Measurements from ENCODE around the gene SLC3A2.

Gene SLC3A2

DNA sequence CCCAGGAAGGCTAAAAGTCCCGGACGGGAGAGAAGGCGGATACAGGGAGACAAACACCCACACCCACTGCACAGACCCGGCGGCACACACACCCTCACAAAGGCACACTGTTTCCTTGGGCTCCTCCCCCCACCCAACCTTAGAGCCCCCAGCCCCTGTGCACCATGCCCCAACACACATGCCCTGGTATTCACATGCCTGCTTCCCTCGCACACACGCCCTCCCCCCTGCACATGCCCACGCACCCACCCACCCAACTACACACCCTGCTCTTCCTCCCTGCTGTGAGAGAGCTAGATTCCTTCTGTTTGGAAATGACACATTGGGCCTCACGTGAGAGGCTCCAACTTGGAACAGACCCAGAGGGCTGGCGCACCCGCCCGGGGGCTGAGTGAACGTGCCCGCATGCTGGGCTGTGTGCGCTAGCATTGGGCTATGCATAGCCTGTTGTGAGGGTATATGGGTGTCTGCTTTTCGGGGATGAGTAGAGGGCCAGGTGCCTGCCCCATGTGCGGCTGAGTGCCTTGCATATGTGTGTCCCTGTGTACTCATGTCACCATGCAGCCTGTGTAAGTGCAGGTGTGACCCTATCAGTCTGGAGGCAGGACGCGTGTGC lies 41.0 kb downstream of the SLC3A2 start:
- Histone ChIP-seq H3K4me2 (ENCODE audit: low read length) (no peak overlapping the region), H3K79me2 (no peaks in the 10 kb centered on the region), H3K9ac (no peak overlapping the region), H2AFZ (peak overlapping the region; percentile 72), H3K27me3 (ENCODE audit: control insufficient read depth, insufficient read depth, low read length) (no peaks in the 10 kb centered on the region), H3K4me1 (peaks cover 5% of the 10 kb centered on the region), H3K27ac (peak overlapping the region; percentile 15), H3K36me3 (ENCODE audit: control insufficient read depth, insufficient read depth, low read length) (no peaks in the 10 kb centered on the region), H3K4me3 (ENCODE audit: low read depth, low read length) (no peak overlapping the region), H3K9me3 (ENCODE audit: control insufficient read depth, low read length) (no peaks in the 10 kb centered on the region)
- TF ChIP-seq CTCF (IDR thresholded peaks at IDR 0.05), result no peak

DNA sequence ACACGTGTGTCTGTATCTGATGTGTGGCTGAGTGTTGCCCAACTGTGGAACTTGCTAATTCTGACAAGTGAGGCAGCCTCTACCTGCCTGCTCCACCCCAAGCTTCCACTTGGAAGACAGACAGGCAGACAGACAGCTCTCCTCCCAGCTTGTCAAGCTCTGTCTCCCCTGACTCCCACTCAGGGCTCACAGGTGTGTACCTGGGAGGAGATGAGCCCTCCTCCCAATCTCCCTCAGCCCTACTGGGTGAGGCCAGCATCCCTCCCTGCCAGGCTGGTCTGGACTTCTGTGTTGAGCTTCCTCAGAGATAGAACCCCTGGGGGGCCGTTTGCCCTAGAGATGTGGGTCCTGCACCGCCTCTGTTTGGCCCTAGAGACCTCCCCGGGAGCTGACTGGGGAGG lies 41.5 kb downstream of the SLC3A2 start:
- H3K4me3 ChIP-seq (ENCODE audit: low read depth, low read length), result no peak overlapping the region
- H3K9ac ChIP-seq, result no peak overlapping the region
- no peaks in the 10 kb centered on the region for H3K79me2 ChIP-seq
- H3K36me3 ChIP-seq (ENCODE audit: control insufficient read depth, insufficient read depth, low read length), result no peaks in the 10 kb centered on the region
- no peak overlapping the region for H2AFZ ChIP-seq
- no peak for TF ChIP-seq CTCF (IDR thresholded peaks at IDR 0.05)
- H3K4me1 ChIP-seq, result peaks cover 5% of the 10 kb centered on the region
- H3K9me3 ChIP-seq (ENCODE audit: control insufficient read depth, low read length), result no peaks in the 10 kb centered on the region
- peak overlapping the region; percentile 15 for H3K27ac ChIP-seq
- H3K27me3 ChIP-seq (ENCODE audit: control insufficient read depth, insufficient read depth, low read length), result no peaks in the 10 kb centered on the region
- no peak overlapping the region for H3K4me2 ChIP-seq (ENCODE audit: low read length)

- Histone ChIP-seq H3K4me3 (ENCODE audit: low read depth, low read length) (no peak overlapping the region), H2AFZ (no peak overlapping the region), H3K9ac (no peak overlapping the region), H3K36me3 (ENCODE audit: control insufficient read depth, insufficient read depth, low read length) (no peaks in the 10 kb centered on the region), H3K4me1 (peaks cover 5% of the 10 kb centered on the region), H3K27me3 (ENCODE audit: control insufficient read depth, insufficient read depth, low read length) (no peaks in the 10 kb centered on the region), H3K79me2 (no peaks in the 10 kb centered on the region), H3K27ac (no peak overlapping the region), H3K9me3 (ENCODE audit: control insufficient read depth, low read length) (no peaks in the 10 kb centered on the region), H3K4me2 (ENCODE audit: low read length) (no peak overlapping the region)
- TF ChIP-seq CTCF (IDR thresholded peaks at IDR 0.05), result no peak
Measured at GRCh38 chr11:62922653-62923431, 42.1 kb downstream of the SLC3A2 start.

DNA sequence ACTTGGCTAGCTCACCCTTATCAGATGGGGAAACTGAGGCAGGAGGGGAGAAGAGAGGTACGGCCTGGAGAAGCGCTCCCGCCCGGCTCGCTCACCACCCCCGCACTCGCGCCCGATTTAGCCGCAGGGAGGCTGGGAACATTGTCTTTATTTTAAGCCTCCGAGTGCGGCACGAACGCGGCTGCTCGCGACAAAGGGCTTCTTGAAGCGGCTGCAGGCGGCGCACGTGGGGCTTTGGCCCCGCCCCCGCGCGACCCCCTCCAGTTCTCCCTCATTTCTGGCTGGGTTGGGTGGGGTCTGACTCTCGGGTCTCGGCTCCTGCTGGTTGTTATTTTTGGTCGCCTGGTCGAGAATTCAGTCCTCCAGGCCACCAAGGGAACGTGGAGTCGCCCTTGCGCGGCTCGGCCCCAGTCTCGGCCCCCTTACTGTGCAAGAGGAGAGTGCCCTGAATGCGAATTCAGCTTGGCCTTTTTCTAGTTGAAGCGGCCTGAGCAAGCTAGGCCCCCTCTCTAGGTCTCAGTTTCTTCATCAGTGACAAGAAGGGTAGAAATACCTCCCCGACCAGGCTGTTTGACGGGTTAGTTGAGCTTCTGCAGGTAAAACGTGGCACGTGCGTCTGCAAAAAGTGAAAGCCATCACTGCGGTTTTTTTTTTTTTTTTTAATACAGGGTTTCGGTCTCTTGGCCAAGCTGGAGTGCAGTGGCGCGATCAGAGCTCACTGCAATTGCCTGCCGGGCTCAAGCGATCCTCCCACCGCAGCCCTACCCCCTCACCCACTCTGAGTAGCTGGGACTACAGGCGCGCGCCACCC lies 43.1 kb downstream of the SLC3A2 start:
- Histone ChIP-seq H3K79me2 (no peaks in the 10 kb centered on the region), H3K27ac (no peak overlapping the region), H3K9me3 (ENCODE audit: control insufficient read depth, low read length) (no peaks in the 10 kb centered on the region), H3K36me3 (ENCODE audit: control insufficient read depth, insufficient read depth, low read length) (no peaks in the 10 kb centered on the region), H3K4me2 (ENCODE audit: low read length) (peak overlapping the region; percentile 35), H3K4me1 (peaks cover 5% of the 10 kb centered on the region), H2AFZ (peak overlapping the region; percentile 34), H3K27me3 (ENCODE audit: control insufficient read depth, insufficient read depth, low read length) (no peaks in the 10 kb centered on the region), H3K4me3 (ENCODE audit: low read depth, low read length) (no peak overlapping the region), H3K9ac (no peak overlapping the region)
- no peak for TF ChIP-seq CTCF (IDR thresholded peaks at IDR 0.05)

Measured in parathyroid adenoma (tissue), 2 donors.